ENCODE measurements around the gene RAD54L. TPM values are rescaled to one million over a fixed set of nuclear protein-coding genes. Genes with fewer than 3 reads are reported as not detected.

RAD54L gene
- 48.0 and 49.0 TPM in 2 replicates for total RNA-seq

GRCh38 chr1:46247436-46248121, at the start of gene RAD54L:
TSS of gene RAD54L (plus strand) at chr1:46247763. CDS start at chr1:46248406, 643 bp downstream.
- intact Hi-C loops (cut with micrococcal nuclease): loop anchor here (1.0 to 5.0 kb wide), 4 partner anchors 56 to 1449 kb away; partner anchors contain the start of genes LRRC41, NASP, NSUN4 and UQCRH
- peak; percentile 97 for DNase-seq (ENCODE audit: low spot score)
- Mint-ChIP-seq H3K36me3 (ENCODE audit: low read depth) (peaks cover 25% of the 10 kb centered on the region), H3K9me3 (no peaks in the 10 kb centered on the region), H3K4me3 (ENCODE audit: low read depth) (peak within 1 kb of the TSS; percentile 98), H3K27me3 (ENCODE audit: low read depth) (no peaks in the 10 kb centered on the region), H3K27ac (peak within 1 kb of the TSS; percentile 97), H3K4me1 (ENCODE audit: low read depth) (peaks cover 32% of the 10 kb centered on the region)

- Mint-ChIP-seq H3K36me3 (ENCODE audit: low read depth) (peaks cover 9% of the 10 kb centered on the region), H3K4me3 (ENCODE audit: low read depth) (peak within 1 kb of the TSS; percentile 85), H3K9me3 (no peaks in the 10 kb centered on the region), H3K27me3 (ENCODE audit: low read depth) (no peaks in the 10 kb centered on the region), H3K4me1 (ENCODE audit: low read depth) (peaks cover 19% of the 10 kb centered on the region), H3K27ac (peak within 1 kb of the TSS; percentile 80)
- DNase-seq (ENCODE audit: low spot score): peak; percentile 74
- intact Hi-C loops (cut with micrococcal nuclease): loop anchor here (2.0 kb wide), 1 partner anchor 13 kb away; no protein-coding TSS in a partner anchor
Observed at GRCh38 chr1:46197964-46198811, 49.4 kb upstream of the RAD54L start, which contains the start of gene POMGNT1. TSS of gene POMGNT1 (minus strand) at chr1:46198434. CDS start at chr1:46197821, 613 bp downstream.

DNA sequence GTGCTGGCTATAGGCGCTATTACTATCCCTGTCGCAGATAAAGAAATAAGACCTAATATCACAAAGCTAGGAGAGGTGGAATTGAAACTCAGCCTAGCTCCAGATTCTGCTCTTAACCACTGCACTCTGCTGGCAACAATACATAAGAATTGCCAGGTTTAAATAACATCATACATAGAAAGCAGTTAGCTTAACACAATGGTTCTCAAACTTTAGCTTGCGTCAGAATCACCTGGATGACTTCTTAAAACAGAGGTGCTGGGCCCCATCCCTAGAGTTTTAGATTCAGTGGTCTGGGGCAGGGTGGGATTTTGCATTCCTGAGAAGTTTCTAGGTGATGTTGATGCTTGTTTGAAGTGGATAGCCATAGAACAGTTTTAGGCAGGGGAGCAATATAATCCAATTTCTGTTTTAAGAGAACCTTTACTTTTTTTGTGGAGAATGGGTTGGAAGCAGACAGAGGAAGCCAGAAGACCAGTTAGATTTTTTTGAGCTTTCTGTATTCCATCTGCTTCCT, 48.3 kb upstream of the RAD54L start:
- H3K9me3 Mint-ChIP-seq: no peaks in the 10 kb centered on the region
- peak overlapping the region; percentile 12 for H3K27ac Mint-ChIP-seq
- intact Hi-C loops (cut with micrococcal nuclease): loop anchor here (2.0 kb wide), 1 partner anchor 14 kb away; no protein-coding TSS in a partner anchor
- DNase-seq (ENCODE audit: low spot score): no peak
- peak overlapping the region; percentile 84 for H3K4me3 Mint-ChIP-seq (ENCODE audit: low read depth)
- peaks cover 19% of the 10 kb centered on the region for H3K4me1 Mint-ChIP-seq (ENCODE audit: low read depth)
- H3K36me3 Mint-ChIP-seq (ENCODE audit: low read depth): peaks cover 7% of the 10 kb centered on the region
- no peaks in the 10 kb centered on the region for H3K27me3 Mint-ChIP-seq (ENCODE audit: low read depth)

DNA sequence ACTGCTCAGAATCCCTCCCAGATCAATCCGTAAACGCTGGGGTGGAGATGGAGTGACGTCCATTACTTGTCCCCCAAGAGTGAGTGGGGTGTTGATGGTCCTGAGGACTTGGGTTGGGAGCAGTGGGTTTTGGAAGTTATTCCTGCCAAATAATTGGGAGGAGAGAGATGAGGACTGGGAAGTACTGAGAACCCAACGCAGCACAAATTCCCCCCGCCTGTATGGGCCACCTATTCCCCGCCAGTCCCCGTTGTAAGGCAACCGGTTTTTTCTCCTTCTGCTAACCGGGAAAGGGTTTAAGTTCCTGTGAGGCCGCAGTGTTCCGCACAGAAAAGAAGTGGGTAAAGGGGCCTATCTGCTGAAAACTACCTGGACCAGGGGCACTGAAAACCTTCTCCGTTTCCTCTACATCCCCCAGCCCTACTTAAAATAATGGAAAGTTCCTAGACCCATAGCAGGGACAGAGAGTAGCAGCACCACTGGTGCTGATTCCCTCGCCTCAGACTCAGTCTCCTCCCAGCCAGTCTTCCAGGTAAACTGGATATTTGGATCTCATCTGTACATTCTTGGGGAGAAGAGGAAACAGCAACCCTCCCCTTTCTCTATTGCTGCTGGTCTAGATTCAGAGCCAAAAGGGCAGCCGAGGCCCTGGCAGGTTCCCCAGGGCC, 43.7 kb upstream of the RAD54L start:
- Mint-ChIP-seq H3K27me3 (ENCODE audit: low read depth) (no peaks in the 10 kb centered on the region), H3K9me3 (no peaks in the 10 kb centered on the region), H3K4me1 (ENCODE audit: low read depth) (peaks cover 12% of the 10 kb centered on the region), H3K27ac (no peak overlapping the region), H3K4me3 (ENCODE audit: low read depth) (peak overlapping the region; percentile 82), H3K36me3 (ENCODE audit: low read depth) (no peaks in the 10 kb centered on the region)
- DNase-seq (ENCODE audit: low spot score): no peak
- intact Hi-C loops (cut with micrococcal nuclease): no loop called here

DNA sequence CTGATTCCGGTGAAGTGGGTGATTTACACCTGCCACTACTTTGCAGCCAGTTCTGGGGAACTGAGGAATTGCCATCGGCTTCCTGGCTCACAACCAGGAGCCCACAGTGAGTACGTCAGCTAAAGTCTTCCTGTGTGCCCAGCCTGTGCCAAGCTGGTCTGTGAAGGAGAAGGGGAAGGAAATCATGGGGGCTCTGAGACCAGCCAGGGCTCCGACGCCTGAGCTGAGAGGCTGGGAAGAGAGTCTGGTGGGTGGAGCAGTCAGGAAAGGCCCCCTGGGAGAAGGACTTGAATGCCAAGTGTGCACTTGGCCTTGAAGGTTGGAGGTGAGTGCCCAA, 43.2 kb upstream of the RAD54L start:
- no peaks in the 10 kb centered on the region for H3K36me3 Mint-ChIP-seq (ENCODE audit: low read depth)
- H3K4me3 Mint-ChIP-seq (ENCODE audit: low read depth): no peak overlapping the region
- H3K4me1 Mint-ChIP-seq (ENCODE audit: low read depth): peaks cover 8% of the 10 kb centered on the region
- intact Hi-C loops (cut with micrococcal nuclease): no loop called here
- no peaks in the 10 kb centered on the region for H3K27me3 Mint-ChIP-seq (ENCODE audit: low read depth)
- no peaks in the 10 kb centered on the region for H3K9me3 Mint-ChIP-seq
- H3K27ac Mint-ChIP-seq: no peak overlapping the region
- no peak for DNase-seq (ENCODE audit: low spot score)

DNA sequence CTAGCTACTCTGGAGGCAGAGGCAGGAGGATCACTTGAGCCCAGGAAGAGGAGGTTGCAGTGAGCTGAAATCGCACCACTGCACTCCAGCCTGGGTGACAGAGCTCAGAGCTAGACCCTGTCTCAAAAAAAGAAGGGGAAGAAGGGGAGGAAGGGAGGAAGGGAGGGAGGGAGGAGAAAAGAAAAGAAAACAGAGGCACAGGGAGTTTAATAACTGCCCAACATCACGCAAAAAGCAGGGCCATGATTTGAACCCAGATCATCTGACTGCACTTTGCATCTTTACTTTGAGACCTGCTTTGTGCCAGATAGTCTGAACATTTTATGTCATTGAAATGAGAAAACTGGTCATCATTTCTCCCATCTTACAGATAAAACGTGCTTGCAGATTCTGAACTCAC, 42.4 kb upstream of the RAD54L start:
- no peaks in the 10 kb centered on the region for H3K9me3 Mint-ChIP-seq
- intact Hi-C loops (cut with micrococcal nuclease): no loop called here
- peaks cover 1% of the 10 kb centered on the region for H3K27me3 Mint-ChIP-seq (ENCODE audit: low read depth)
- no peak overlapping the region for H3K4me3 Mint-ChIP-seq (ENCODE audit: low read depth)
- DNase-seq (ENCODE audit: low spot score): no peak
- H3K27ac Mint-ChIP-seq: no peak overlapping the region
- H3K4me1 Mint-ChIP-seq (ENCODE audit: low read depth): peaks cover 6% of the 10 kb centered on the region
- no peaks in the 10 kb centered on the region for H3K36me3 Mint-ChIP-seq (ENCODE audit: low read depth)

GRCh38 chr1:46205791-46206190, 41.8 kb upstream of the RAD54L start:
- H3K27me3 Mint-ChIP-seq (ENCODE audit: low read depth): peaks cover 1% of the 10 kb centered on the region
- H3K27ac Mint-ChIP-seq: no peak overlapping the region
- no peaks in the 10 kb centered on the region for H3K9me3 Mint-ChIP-seq
- no peak overlapping the region for H3K4me3 Mint-ChIP-seq (ENCODE audit: low read depth)
- intact Hi-C loops (cut with micrococcal nuclease): no loop called here
- no peak for DNase-seq (ENCODE audit: low spot score)
- H3K4me1 Mint-ChIP-seq (ENCODE audit: low read depth): peaks cover 5% of the 10 kb centered on the region
- H3K36me3 Mint-ChIP-seq (ENCODE audit: low read depth): no peaks in the 10 kb centered on the region

DNA sequence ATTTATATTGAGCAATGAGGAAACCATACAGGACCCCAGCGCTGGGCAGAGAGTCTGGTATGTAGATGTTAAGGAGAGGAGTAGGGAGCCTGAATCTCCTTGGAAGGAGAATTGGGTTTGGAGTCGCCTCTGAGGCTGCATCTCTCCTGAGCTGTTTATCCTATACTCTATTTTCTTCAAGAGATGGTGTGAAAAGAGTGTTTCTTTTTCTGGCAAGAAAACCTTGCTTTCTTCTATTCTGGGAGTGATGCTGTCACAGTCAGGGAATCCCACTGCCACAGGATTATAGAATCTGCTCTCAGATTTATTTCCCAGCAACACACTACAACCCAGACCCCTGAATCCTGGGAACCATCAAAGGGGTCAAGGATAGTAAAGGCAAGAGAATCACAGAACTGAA, 41.2 kb upstream of the RAD54L start:
- no peaks in the 10 kb centered on the region for H3K36me3 Mint-ChIP-seq (ENCODE audit: low read depth)
- H3K4me3 Mint-ChIP-seq (ENCODE audit: low read depth): no peak overlapping the region
- no peak overlapping the region for H3K27ac Mint-ChIP-seq
- H3K27me3 Mint-ChIP-seq (ENCODE audit: low read depth): peaks cover 1% of the 10 kb centered on the region
- peaks cover 5% of the 10 kb centered on the region for H3K4me1 Mint-ChIP-seq (ENCODE audit: low read depth)
- no peak for DNase-seq (ENCODE audit: low spot score)
- no peaks in the 10 kb centered on the region for H3K9me3 Mint-ChIP-seq
- intact Hi-C loops (cut with micrococcal nuclease): no loop called here

GRCh38 chr1:46210561-46210960, 37.0 kb upstream of the RAD54L start:
- Mint-ChIP-seq H3K27ac (no peak overlapping the region), H3K4me3 (ENCODE audit: low read depth) (no peak overlapping the region), H3K4me1 (ENCODE audit: low read depth) (no peaks in the 10 kb centered on the region), H3K27me3 (ENCODE audit: low read depth) (peaks cover 1% of the 10 kb centered on the region), H3K36me3 (ENCODE audit: low read depth) (no peaks in the 10 kb centered on the region), H3K9me3 (no peaks in the 10 kb centered on the region)
- DNase-seq (ENCODE audit: low spot score): no peak
- intact Hi-C loops (cut with micrococcal nuclease): no loop called here

GRCh38 chr1:46211051-46211450, 36.5 kb upstream of the RAD54L start:
- no peaks in the 10 kb centered on the region for H3K36me3 Mint-ChIP-seq (ENCODE audit: low read depth)
- H3K27me3 Mint-ChIP-seq (ENCODE audit: low read depth): peaks cover 1% of the 10 kb centered on the region
- H3K4me3 Mint-ChIP-seq (ENCODE audit: low read depth): no peak overlapping the region
- no peaks in the 10 kb centered on the region for H3K9me3 Mint-ChIP-seq
- intact Hi-C loops (cut with micrococcal nuclease): no loop called here
- DNase-seq (ENCODE audit: low spot score): no peak
- no peaks in the 10 kb centered on the region for H3K4me1 Mint-ChIP-seq (ENCODE audit: low read depth)
- no peak overlapping the region for H3K27ac Mint-ChIP-seq

DNA sequence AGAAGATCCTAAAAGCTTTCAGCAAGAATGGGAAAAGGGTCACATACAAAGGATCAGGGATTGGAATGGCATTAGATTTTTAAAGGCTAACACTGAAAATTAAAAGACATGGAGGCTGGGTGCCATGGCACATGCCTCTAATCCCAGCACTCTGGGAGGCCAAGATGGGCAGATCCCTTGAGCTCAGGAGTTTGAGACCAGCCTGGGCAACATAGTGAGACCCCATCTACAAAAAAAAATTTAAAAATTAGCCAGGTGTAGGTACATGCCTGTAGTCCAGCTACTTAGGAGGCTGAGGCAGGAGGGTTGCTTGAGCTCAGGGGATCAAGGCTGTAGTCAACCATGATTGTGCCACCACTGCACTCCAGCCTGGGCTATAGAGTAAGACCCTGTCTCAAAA, 32.1 kb upstream of the RAD54L start:
- H3K4me1 Mint-ChIP-seq (ENCODE audit: low read depth): no peaks in the 10 kb centered on the region
- intact Hi-C loops (cut with micrococcal nuclease): no loop called here
- no peak for DNase-seq (ENCODE audit: low spot score)
- no peaks in the 10 kb centered on the region for H3K9me3 Mint-ChIP-seq
- H3K27me3 Mint-ChIP-seq (ENCODE audit: low read depth): peaks cover 5% of the 10 kb centered on the region
- no peaks in the 10 kb centered on the region for H3K36me3 Mint-ChIP-seq (ENCODE audit: low read depth)
- no peak overlapping the region for H3K27ac Mint-ChIP-seq
- H3K4me3 Mint-ChIP-seq (ENCODE audit: low read depth): no peak overlapping the region

- Mint-ChIP-seq H3K4me3 (ENCODE audit: low read depth) (no peak overlapping the region), H3K27me3 (ENCODE audit: low read depth) (peaks cover 5% of the 10 kb centered on the region), H3K9me3 (no peaks in the 10 kb centered on the region), H3K27ac (no peak overlapping the region), H3K4me1 (ENCODE audit: low read depth) (no peaks in the 10 kb centered on the region), H3K36me3 (ENCODE audit: low read depth) (no peaks in the 10 kb centered on the region)
- DNase-seq (ENCODE audit: low spot score): no peak
- intact Hi-C loops (cut with micrococcal nuclease): no loop called here
Observed at GRCh38 chr1:46218443-46218842, 29.1 kb upstream of the RAD54L start.
